Neural progenitor cell (in vitro differentiated cells): ENCODE measurements around the gene LCE2D. TPM values are rescaled to one million over a fixed set of nuclear protein-coding genes. Genes with fewer than 3 reads are reported as not detected.

ENCODE experiments used
- DNase-seq: peaks from one replicate; pipeline ENCODE4 v3.0.0-alpha.2; 2016; ENCODE audit warnings: low spot score
- H2AFZ ChIP-seq: fragments of 200-600 bp; sonication (generic); replicated peaks from 2 replicates; pipeline ENCODE4 v1.6.1; 2016; ENCODE audit warnings: antibody characterized with exemption
- H3F3A ChIP-seq: fragments of 200-600 bp; sonication (generic); 2 replicates; pipeline ENCODE4 v1.6.1; 2016; ENCODE audit warnings: antibody characterized with exemption, low read depth
- H3K27ac ChIP-seq: fragments of 200-600 bp; sonication (generic); 2 replicates; pipeline ENCODE4 v1.5.1; 2016; ENCODE audit warnings: mild to moderate bottlenecking
- H3K27me3 ChIP-seq: fragments of 200-600 bp; sonication (generic); 2 replicates; pipeline ENCODE4 v1.6.1; 2016; ENCODE audit warnings: mild to moderate bottlenecking, moderate library complexity
- H3K36me3 ChIP-seq: fragments of 200-600 bp; sonication (generic); 2 replicates; pipeline ENCODE4 v1.5.1; 2016
- H3K4me1 ChIP-seq: fragments of 200-600 bp; sonication (generic); 2 replicates; pipeline ENCODE4 v1.6.1; 2016; ENCODE audit warnings: mixed run types
- H3K4me2 ChIP-seq: fragments of 200-600 bp; sonication (generic); 2 replicates; pipeline ENCODE4 v1.6.1; 2016
- H3K4me3 ChIP-seq: fragments of 200-600 bp; sonication (generic); 2 replicates; pipeline ENCODE4 v1.5.1; 2016
- H3K79me2 ChIP-seq: fragments of 200-600 bp; sonication (generic); 2 replicates; pipeline ENCODE4 v1.6.1; 2016; ENCODE audit warnings: low read depth
- H3K9ac ChIP-seq: fragments of 200-600 bp; sonication (generic); 2 replicates; pipeline ENCODE4 v1.6.1; 2016
- H3K9me3 ChIP-seq: fragments of 200-600 bp; sonication (generic); 2 replicates; pipeline ENCODE4 v1.5.1; 2016; ENCODE audit warnings: low read depth
- H4K20me1 ChIP-seq: fragments of 200-600 bp; sonication (generic); 2 replicates; pipeline ENCODE4 v1.6.1; 2016; ENCODE audit warnings: low read depth
- H3K27ac Mint-ChIP-seq: 3 replicates; pipeline ENCODE4 v1.8.0; 2021; ENCODE audit warnings: mixed read lengths
- H3K27me3 Mint-ChIP-seq: 2 replicates; pipeline ENCODE4 v1.8.0; 2022; ENCODE audit warnings: low read depth, mild to moderate bottlenecking, inconsistent platforms, moderate library complexity, mixed read lengths; ENCODE audit not compliant: insufficient read depth
- H3K36me3 Mint-ChIP-seq: 3 replicates; pipeline ENCODE4 v1.8.0; 2021; ENCODE audit warnings: mixed read lengths
- H3K4me1 Mint-ChIP-seq: 3 replicates; pipeline ENCODE4 v1.8.0; 2021; ENCODE audit warnings: mixed read lengths
- H3K4me3 Mint-ChIP-seq: 3 replicates; pipeline ENCODE4 v1.8.0; 2021; ENCODE audit warnings: mild to moderate bottlenecking, moderate library complexity, mixed read lengths
- H3K9me3 Mint-ChIP-seq: 3 replicates; pipeline ENCODE4 v1.8.0; 2020; ENCODE audit warnings: mixed read lengths
- EZH2 ChIP-seq: fragments of 200-600 bp; sonication (generic); IDR thresholded peaks from 2 replicates; pipeline ENCODE4 v1.6.1; 2017; ENCODE audit warnings: antibody characterized with exemption, mild to moderate bottlenecking, moderate library complexity
- EZH2phosphoT487 ChIP-seq: fragments of 200-600 bp; sonication (generic); IDR thresholded peaks from 2 replicates; pipeline ENCODE4 v1.6.1; 2017; ENCODE audit warnings: antibody characterized with exemption
- total RNA-seq: library from RNA; depleted of rRNA; stranded (reverse); fragments of >200 nt; gene quantifications from 2 replicates; pipeline ENCODE4 v1.2.3, GENCODE V29; 2015; ENCODE audit warnings: low replicate concordance
- TF ChIP-seq, protein P1 (sequence below): fragments of 200-600 bp; sonication (generic); IDR thresholded peaks from 2 replicates; pipeline ENCODE4 v1.5.1; 2017; ENCODE audit warnings: antibody characterized with exemption, mild to moderate bottlenecking

Gene LCE2D
- total RNA-seq, 1 donor from 2014 or later: not detected

DNA sequence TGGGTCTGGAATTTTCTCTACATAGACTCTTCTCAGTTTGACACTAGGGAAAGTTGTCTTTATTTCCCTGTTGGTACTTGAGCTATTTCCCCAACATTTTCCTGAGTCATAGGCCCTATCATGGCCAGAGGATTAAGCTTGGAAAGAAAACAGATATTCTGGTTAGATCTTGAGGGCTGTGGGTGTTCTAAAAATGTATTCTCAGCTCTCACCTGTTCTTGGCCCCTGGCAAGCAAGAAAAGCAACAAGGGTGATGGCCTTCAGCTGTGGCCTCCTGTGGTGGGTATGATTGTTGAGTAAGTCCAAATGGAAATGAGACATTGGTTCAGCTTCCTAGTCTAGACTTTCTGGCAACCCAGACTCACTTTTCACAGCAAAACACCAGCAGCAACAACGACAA is 22.8 kb upstream of the LCE2D start:
- Histone ChIP-seq H3K27me3 (no peaks in the 10 kb centered on the region), H3F3A (no peaks in the 10 kb centered on the region), H3K4me3 (no peak overlapping the region), H3K9me3 (peaks cover 32% of the 10 kb centered on the region), H4K20me1 (no peaks in the 10 kb centered on the region), H3K4me1 (no peaks in the 10 kb centered on the region), H3K79me2 (no peaks in the 10 kb centered on the region), H3K36me3 (no peaks in the 10 kb centered on the region), H3K9ac (no peak overlapping the region), H3K4me2 (no peak overlapping the region), H2AFZ (no peak overlapping the region), H3K27ac (no peak overlapping the region)
- no peak for TF ChIP-seq EZH2phosphoT487
- no peak for TF ChIP-seq EZH2
- TF ChIP-seq, protein P1, sequence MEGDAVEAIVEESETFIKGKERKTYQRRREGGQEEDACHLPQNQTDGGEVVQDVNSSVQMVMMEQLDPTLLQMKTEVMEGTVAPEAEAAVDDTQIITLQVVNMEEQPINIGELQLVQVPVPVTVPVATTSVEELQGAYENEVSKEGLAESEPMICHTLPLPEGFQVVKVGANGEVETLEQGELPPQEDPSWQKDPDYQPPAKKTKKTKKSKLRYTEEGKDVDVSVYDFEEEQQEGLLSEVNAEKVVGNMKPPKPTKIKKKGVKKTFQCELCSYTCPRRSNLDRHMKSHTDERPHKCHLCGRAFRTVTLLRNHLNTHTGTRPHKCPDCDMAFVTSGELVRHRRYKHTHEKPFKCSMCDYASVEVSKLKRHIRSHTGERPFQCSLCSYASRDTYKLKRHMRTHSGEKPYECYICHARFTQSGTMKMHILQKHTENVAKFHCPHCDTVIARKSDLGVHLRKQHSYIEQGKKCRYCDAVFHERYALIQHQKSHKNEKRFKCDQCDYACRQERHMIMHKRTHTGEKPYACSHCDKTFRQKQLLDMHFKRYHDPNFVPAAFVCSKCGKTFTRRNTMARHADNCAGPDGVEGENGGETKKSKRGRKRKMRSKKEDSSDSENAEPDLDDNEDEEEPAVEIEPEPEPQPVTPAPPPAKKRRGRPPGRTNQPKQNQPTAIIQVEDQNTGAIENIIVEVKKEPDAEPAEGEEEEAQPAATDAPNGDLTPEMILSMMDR: no peak
- Mint-ChIP-seq H3K9me3 (peaks cover 9% of the 10 kb centered on the region), H3K27ac (no peak overlapping the region), H3K4me1 (no peaks in the 10 kb centered on the region), H3K27me3 (no peaks in the 10 kb centered on the region), H3K4me3 (no peak overlapping the region), H3K36me3 (no peaks in the 10 kb centered on the region)
- DNase-seq: no peak

DNA sequence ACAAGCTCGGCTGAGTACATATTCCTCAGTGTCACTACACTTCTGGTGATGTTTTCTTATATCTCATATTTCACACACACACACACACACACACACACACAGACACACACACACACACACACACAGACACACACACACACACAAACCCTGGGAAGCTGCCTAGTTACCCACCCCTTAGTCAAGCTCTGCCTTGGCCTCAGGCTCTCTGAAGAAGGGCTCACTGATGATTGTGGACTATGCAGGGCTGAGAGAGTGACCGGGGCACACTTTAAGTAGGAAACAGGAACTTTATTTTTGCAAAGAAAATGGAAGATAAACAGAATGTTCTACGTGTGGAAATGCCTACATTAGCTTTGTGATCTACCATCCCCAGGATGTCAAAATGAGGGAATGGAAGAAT is 19.2 kb upstream of the LCE2D start:
- peaks cover 34% of the 10 kb centered on the region for H3K9me3 ChIP-seq
- no peak for DNase-seq
- Mint-ChIP-seq H3K9me3 (peaks cover 18% of the 10 kb centered on the region), H3K36me3 (no peaks in the 10 kb centered on the region), H3K4me3 (no peak overlapping the region), H3K27ac (no peak overlapping the region), H3K27me3 (peaks cover 2% of the 10 kb centered on the region), H3K4me1 (no peaks in the 10 kb centered on the region)
- H3K36me3 ChIP-seq: no peaks in the 10 kb centered on the region
- no peak overlapping the region for H2AFZ ChIP-seq
- H3K4me2 ChIP-seq: no peak overlapping the region
- no peak overlapping the region for H3K9ac ChIP-seq
- no peak overlapping the region for H3K4me3 ChIP-seq
- H4K20me1 ChIP-seq: no peaks in the 10 kb centered on the region
- TF ChIP-seq EZH2phosphoT487 (no peak), EZH2 (no peak)
- TF ChIP-seq, protein P1: no peak
- no peaks in the 10 kb centered on the region for H3F3A ChIP-seq
- H3K27ac ChIP-seq: no peak overlapping the region
- H3K4me1 ChIP-seq: no peaks in the 10 kb centered on the region
- H3K79me2 ChIP-seq: no peaks in the 10 kb centered on the region
- no peaks in the 10 kb centered on the region for H3K27me3 ChIP-seq

DNA sequence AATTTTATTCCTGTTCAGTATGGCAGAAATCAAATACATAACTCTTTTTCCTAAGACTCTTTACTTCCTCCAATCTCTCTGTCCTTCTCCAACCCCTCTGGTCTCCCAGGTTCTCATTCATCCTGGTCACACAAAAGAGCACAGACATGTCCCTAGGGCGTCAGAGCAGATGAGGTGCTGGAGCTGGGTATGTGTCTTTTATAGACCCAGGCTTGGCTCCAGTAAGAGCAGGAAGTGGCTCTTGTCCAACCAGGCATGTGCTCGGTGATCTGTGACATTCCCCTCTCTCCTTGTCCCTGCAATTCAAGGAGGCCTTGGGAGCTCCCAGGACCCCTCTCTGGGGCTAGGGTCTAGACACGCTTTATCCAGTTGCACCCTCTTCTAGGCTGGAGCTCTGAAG is 18.0 kb upstream of the LCE2D start:
- H3K36me3 Mint-ChIP-seq: no peaks in the 10 kb centered on the region
- no peaks in the 10 kb centered on the region for H3K4me1 ChIP-seq
- no peak overlapping the region for H3K4me3 Mint-ChIP-seq
- H3K27me3 ChIP-seq: no peaks in the 10 kb centered on the region
- no peak overlapping the region for H3K27ac ChIP-seq
- H3K9me3 ChIP-seq: peaks cover 37% of the 10 kb centered on the region
- no peaks in the 10 kb centered on the region for H3K36me3 ChIP-seq
- H3K4me2 ChIP-seq: no peak overlapping the region
- DNase-seq: no peak
- H4K20me1 ChIP-seq: no peaks in the 10 kb centered on the region
- peaks cover 19% of the 10 kb centered on the region for H3K9me3 Mint-ChIP-seq
- no peaks in the 10 kb centered on the region for H3K79me2 ChIP-seq
- no peak overlapping the region for H3K9ac ChIP-seq
- peaks cover 2% of the 10 kb centered on the region for H3K27me3 Mint-ChIP-seq
- H3K27ac Mint-ChIP-seq: no peak overlapping the region
- H2AFZ ChIP-seq: no peak overlapping the region
- H3F3A ChIP-seq: no peaks in the 10 kb centered on the region
- TF ChIP-seq EZH2phosphoT487 (no peak), EZH2 (no peak)
- TF ChIP-seq, protein P1: no peak
- no peaks in the 10 kb centered on the region for H3K4me1 Mint-ChIP-seq
- no peak overlapping the region for H3K4me3 ChIP-seq

DNA sequence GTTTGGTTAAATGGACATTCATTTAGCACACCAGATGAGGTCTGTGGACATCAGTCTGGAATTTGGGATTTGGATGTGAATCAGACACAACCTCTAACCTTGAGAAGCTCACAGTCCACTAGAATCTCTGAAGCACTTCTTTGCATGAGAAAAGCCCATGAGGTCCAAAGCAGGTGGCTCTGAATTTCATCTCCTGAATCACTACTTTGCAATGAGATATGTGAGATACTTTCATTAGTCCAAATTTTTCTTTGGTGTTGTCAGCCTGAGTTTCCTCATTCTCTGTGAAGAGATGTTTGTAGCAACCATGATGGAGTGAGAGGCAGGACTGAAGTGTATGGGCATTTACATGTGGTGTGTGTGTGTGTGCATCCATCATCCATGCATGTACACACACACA is 16.5 kb upstream of the LCE2D start:
- Histone ChIP-seq H3K36me3 (no peaks in the 10 kb centered on the region), H3K9ac (no peak overlapping the region), H3K27ac (no peak overlapping the region), H3K27me3 (no peaks in the 10 kb centered on the region), H4K20me1 (no peaks in the 10 kb centered on the region), H3K9me3 (peaks cover 39% of the 10 kb centered on the region), H2AFZ (no peak overlapping the region), H3K4me3 (no peak overlapping the region), H3K4me2 (no peak overlapping the region), H3F3A (no peaks in the 10 kb centered on the region), H3K4me1 (no peaks in the 10 kb centered on the region), H3K79me2 (no peaks in the 10 kb centered on the region)
- H3K9me3 Mint-ChIP-seq: peaks cover 22% of the 10 kb centered on the region
- no peak overlapping the region for H3K4me3 Mint-ChIP-seq
- peaks cover 2% of the 10 kb centered on the region for H3K27me3 Mint-ChIP-seq
- no peaks in the 10 kb centered on the region for H3K36me3 Mint-ChIP-seq
- TF ChIP-seq EZH2phosphoT487 (no peak), EZH2 (no peak)
- TF ChIP-seq, protein P1: no peak
- H3K27ac Mint-ChIP-seq: no peak overlapping the region
- H3K4me1 Mint-ChIP-seq: no peaks in the 10 kb centered on the region
- no peak for DNase-seq
